ENCODE measurements around the gene IL36G. TPM values are rescaled to one million over a fixed set of nuclear protein-coding genes. Genes with fewer than 3 reads are reported as not detected.

The IL36G gene
- total RNA-seq, 4 donors from 2014 or later = not detected

- DNase-seq (ENCODE audit: low spot score) = no peak
- no peak for ATAC-seq (ENCODE audit: low FRiP score)
- no peak for TF ChIP-seq CTCF (IDR thresholded peaks at IDR 0.05)
These were observed 16.8 kb downstream of the IL36G start for GRCh38 chr2:112994648-112995047.

- DNase-seq (ENCODE audit: low spot score) (no peak), ATAC-seq (ENCODE audit: low FRiP score) (no peak)
- TF ChIP-seq CTCF (IDR thresholded peaks at IDR 0.05) = no peak
These were observed 17.6 kb downstream of the IL36G start for GRCh38 chr2:112995346-112995920.

- no peak for ATAC-seq (ENCODE audit: low FRiP score)
These were observed 18.8 kb downstream of the IL36G start for GRCh38 chr2:112996635-112997034.

GRCh38 chr2:112997151-112997550, 19.3 kb downstream of the IL36G start:
- ATAC-seq (ENCODE audit: low FRiP score) (no peak), DNase-seq (ENCODE audit: low spot score) (no peak)
- TF ChIP-seq CTCF (IDR thresholded peaks at IDR 0.05) = no peak

More at GRCh38 chr2:112996635-112997034, 18.8 kb downstream of the IL36G start:
- no peak for DNase-seq (ENCODE audit: low spot score)
- no peak for TF ChIP-seq CTCF (IDR thresholded peaks at IDR 0.05)

- TF ChIP-seq CTCF (IDR thresholded peaks at IDR 0.05) = no peak
- ATAC-seq (ENCODE audit: low FRiP score) (no peak), DNase-seq (ENCODE audit: low spot score) (no peak)
These were observed 22.6 kb downstream of the IL36G start for GRCh38 chr2:113000436-113000835.

- DNase-seq (ENCODE audit: low spot score) (no peak), ATAC-seq (ENCODE audit: low FRiP score) (no peak)
- TF ChIP-seq CTCF (IDR thresholded peaks at IDR 0.05) = no peak
These were observed 24.9 kb downstream of the IL36G start for GRCh38 chr2:113002677-113003076.

- TF ChIP-seq CTCF (IDR thresholded peaks at IDR 0.05) = no peak
- DNase-seq (ENCODE audit: low spot score) (no peak), ATAC-seq (ENCODE audit: low FRiP score) (no peak)
These were observed 27.3 kb downstream of the IL36G start, which contains the start of gene IL36A for GRCh38 chr2:113005030-113005509. Gene IL36A, plus strand, starts transcription at chr2:113005459. Its CDS starts 413 bp downstream, at chr2:113005872.
